HG02571 (cell line): Measurements from ENCODE around the gene HDAC4.

Source experiments
- ATAC-seq: cut with Tn5 transposase; IDR thresholded peaks from one replicate; pipeline ENCODE4 v1.9.1; 2021; ENCODE audit warnings: mild to moderate bottlenecking, moderate library complexity; ENCODE audit not compliant: unreplicated experiment

The HDAC4 gene

GRCh38 chr2:239102266-239102665 is 298.6 kb downstream of the HDAC4 start:
- no peak for ATAC-seq

- no peak for ATAC-seq
Observed at GRCh38 chr2:239101807-239102206, 299.0 kb downstream of the HDAC4 start.

- no peak for ATAC-seq
Observed at GRCh38 chr2:239101071-239101470, 299.7 kb downstream of the HDAC4 start.

- ATAC-seq, result no peak
Observed at GRCh38 chr2:239099474-239099873, 301.3 kb downstream of the HDAC4 start.

GRCh38 chr2:239098288-239098970 is 302.4 kb downstream of the HDAC4 start:
- ATAC-seq, result no peak

- no peak for ATAC-seq
Observed at GRCh38 chr2:239097428-239097696, 303.5 kb downstream of the HDAC4 start.

GRCh38 chr2:239096676-239097427 is 304.0 kb downstream of the HDAC4 start:
- no peak for ATAC-seq

- no peak for ATAC-seq
Observed at GRCh38 chr2:239095460-239096081, 305.2 kb downstream of the HDAC4 start.

GRCh38 chr2:239094867-239095266 is 306.0 kb downstream of the HDAC4 start:
- no peak for ATAC-seq

- no peak for ATAC-seq
Observed at GRCh38 chr2:239093952-239094351, 306.9 kb downstream of the HDAC4 start.

GRCh38 chr2:239093542-239093941 is 307.3 kb downstream of the HDAC4 start:
- ATAC-seq, result no peak

- ATAC-seq, result no peak
Observed at GRCh38 chr2:239092571-239093294, 308.1 kb downstream of the HDAC4 start.

- no peak for ATAC-seq
Observed at GRCh38 chr2:239089884-239090283, 310.9 kb downstream of the HDAC4 start.

- ATAC-seq, result no peak
Observed at GRCh38 chr2:239087046-239087710, 313.6 kb downstream of the HDAC4 start.

- ATAC-seq, result no peak
Observed at GRCh38 chr2:239086325-239087020, 314.3 kb downstream of the HDAC4 start.

- ATAC-seq, result no peak
Observed at GRCh38 chr2:239085201-239085992, 315.4 kb downstream of the HDAC4 start.

GRCh38 chr2:239084007-239084406 is 316.8 kb downstream of the HDAC4 start:
- ATAC-seq, result no peak

GRCh38 chr2:239082425-239082824 is 318.4 kb downstream of the HDAC4 start:
- ATAC-seq, result no peak

- ATAC-seq, result no peak
Observed at GRCh38 chr2:239081622-239082021, 319.2 kb downstream of the HDAC4 start.

- no peak for ATAC-seq
Observed at GRCh38 chr2:239081046-239081445, 319.8 kb downstream of the HDAC4 start.
